A549 (cell line): ENCODE measurements around the gene SERPINE3. TPM values are rescaled to one million over a fixed set of nuclear protein-coding genes. Genes with fewer than 3 reads are reported as not detected.

Source experiments
- ATAC-seq, 2 experiments: fragments of 200-7000 bp in 1 of 2; fragments of >200 bp in 1 of 2; cut with Nextera tagmentation in 1 of 2; cut with Tn5 transposase in 1 of 2; 3 replicates each; pipeline versions ENCODE4 v1.8.0 to v1.9.1; 2018 to 2020; ENCODE audit warnings: mild to moderate bottlenecking in 1 of 2, moderate library complexity in 1 of 2
- CTCF ChIA-PET: fragments of 300-600 bp; sonication (Branson Sonifier 250); formaldehyde crosslinking; extraction: SDS; loops from one replicate; lab custom pipeline; 2021; ENCODE audit warnings: antibody characterized with exemption, inconsistent platforms; lab: Yijun Ruan, JAX
- POLR2A ChIA-PET: fragments of 350-600 bp; formaldehyde crosslinking; extraction: SDS; loops from one replicate; lab custom pipeline; 2021; ENCODE audit warnings: antibody characterized with exemption, inconsistent platforms; lab: Yijun Ruan, JAX
- DNase-seq, 2 experiments: peaks; one replicate each; pipeline versions ENCODE4 v3.0.0 to v3.0.0-alpha.2; 2011 to 2016; ENCODE audit warnings: low read depth in 1 of 2, low spot score in 1 of 2
- FAIRE-seq: peaks from 2 replicates; lab custom pipeline; 2011; peaks lifted over from hg19 to GRCh38; lab: Jason Lieb, UNC
- H3K27ac ChIP-seq, 2 experiments: fragments of >200 bp; sonication (Bioruptor Twin); formaldehyde crosslinking; 3 replicates each; pipeline ENCODE4 v1.5.1; 2016 to 2017
- H3K4me1 ChIP-seq: fragments of >200 bp; sonication (Bioruptor Twin); formaldehyde crosslinking; 3 replicates; pipeline ENCODE4 v1.6.1; 2016
- H3K4me2 ChIP-seq: fragments of >200 bp; sonication (Bioruptor Twin); formaldehyde crosslinking; 3 replicates; pipeline ENCODE4 v1.6.1; 2016
- H3K4me3 ChIP-seq: fragments of >200 bp; sonication (Bioruptor Twin); formaldehyde crosslinking; 3 replicates; pipeline ENCODE4 v1.5.1; 2016
- H3K9me3 ChIP-seq: fragments of >200 bp; sonication (Bioruptor Twin); formaldehyde crosslinking; 3 replicates; pipeline ENCODE4 v1.6.1; 2016
- CBX2 ChIP-seq: fragments of 200-600 bp; sonication (generic); IDR thresholded peaks from 2 replicates; pipeline ENCODE4 v1.6.1; 2016; ENCODE audit warnings: low read depth, mild to moderate bottlenecking, borderline replicate concordance
- CEBPB ChIP-seq, 2 experiments: fragments of >200 bp in 1 of 2; sonication (Bioruptor Twin) in 1 of 2; formaldehyde crosslinking in 1 of 2; IDR thresholded peaks; 2 replicates each; pipeline ENCODE4 v1.6.1; 2012 to 2016
- E2F6 ChIP-seq: IDR thresholded peaks from 2 replicates; pipeline ENCODE4 v1.6.1; 2012; ENCODE audit warnings: low read depth, borderline replicate concordance
- EHF ChIP-seq: fragments of 250-450 bp; sonication (Bioruptor Pico); IDR thresholded peaks from 2 replicates; pipeline ENCODE4 v1.5.0; 2020; ENCODE audit warnings: mild to moderate bottlenecking
- EHMT2 ChIP-seq: fragments of 200-600 bp; sonication (generic); IDR thresholded peaks from 2 replicates; pipeline ENCODE4 v1.6.1; 2016; ENCODE audit warnings: antibody characterized with exemption, low read depth, mild to moderate bottlenecking, moderate library complexity
- EP300 ChIP-seq, 2 experiments: fragments of >200 bp; sonication (Bioruptor Twin); formaldehyde crosslinking; IDR thresholded peaks; 2 replicates in 1 of 2; 3 replicates in 1 of 2; pipeline ENCODE4 v1.6.1; 2016 to 2017
- FOSL2 ChIP-seq, 2 experiments: fragments of 450-650 bp in 1 of 2; fragments of >200 bp in 1 of 2; sonication (Bioruptor Twin) in 1 of 2; formaldehyde crosslinking; IDR thresholded peaks; 2 replicates each; pipeline versions ENCODE4 v1.5.0 to v1.6.1; 2016 to 2020; ENCODE audit warnings: mild to moderate bottlenecking in 1 of 2, moderate library complexity in 1 of 2
- KDM1A ChIP-seq: fragments of 200-600 bp; sonication (generic); IDR thresholded peaks from 2 replicates; pipeline ENCODE4 v1.6.1; 2016; ENCODE audit warnings: low read depth, mild to moderate bottlenecking
- MAFK ChIP-seq: fragments of 450-650 bp; IDR thresholded peaks from 2 replicates; pipeline ENCODE4 v1.6.1; 2014; ENCODE audit not compliant: partially characterized antibody
- NPAS2 ChIP-seq: fragments of 250-450 bp; sonication (Bioruptor Pico); IDR thresholded peaks from 2 replicates; pipeline ENCODE4 v1.8.0; 2022; ENCODE audit warnings: mild to moderate bottlenecking, moderate library complexity, borderline replicate concordance
- PBX3 ChIP-seq: IDR thresholded peaks from 2 replicates; pipeline ENCODE4 v1.6.1; 2012
- PHF8 ChIP-seq: fragments of 200-600 bp; sonication (generic); IDR thresholded peaks from 2 replicates; pipeline ENCODE4 v1.6.1; 2016; ENCODE audit warnings: low read depth, mild to moderate bottlenecking, antibody characterized with exemption, moderate library complexity, borderline replicate concordance
- RAD21 ChIP-seq, 2 experiments: fragments of >200 bp in 1 of 2; sonication (Bioruptor Twin) in 1 of 2; formaldehyde crosslinking in 1 of 2; IDR thresholded peaks in 1 of 2; conservative IDR thresholded peaks in 1 of 2; 2 replicates in 1 of 2; 3 replicates in 1 of 2; pipeline ENCODE4 v1.6.1; 2012 to 2018; ENCODE audit warnings: inconsistent platforms in 1 of 2
- REST ChIP-seq: fragments of 200-600 bp; sonication (generic); IDR thresholded peaks from 2 replicates; pipeline ENCODE4 v1.6.1; 2016; ENCODE audit warnings: antibody characterized with exemption, mild to moderate bottlenecking, moderate library complexity
- RFX5 ChIP-seq: fragments of 450-650 bp; IDR thresholded peaks from 2 replicates; pipeline ENCODE4 v1.7.1; 2014; ENCODE audit warnings: antibody characterized with exemption, mild to moderate bottlenecking, moderate library complexity
- RNF2 ChIP-seq: fragments of 200-600 bp; sonication (generic); IDR thresholded peaks from 2 replicates; pipeline ENCODE4 v1.6.1; 2016; ENCODE audit warnings: low read depth, mild to moderate bottlenecking, antibody characterized with exemption, moderate library complexity, borderline replicate concordance
- TFCP2L1 ChIP-seq: fragments of 250-450 bp; sonication (Bioruptor Pico); IDR thresholded peaks from 2 replicates; pipeline ENCODE4 v1.5.0; 2021; ENCODE audit warnings: mild to moderate bottlenecking
- USF2 ChIP-seq: fragments of 450-650 bp; IDR thresholded peaks from 2 replicates; pipeline ENCODE4 v1.6.1; 2014; ENCODE audit warnings: antibody characterized with exemption
- WGBS: methylation state at CpG from one replicate; pipeline ENCODE4 v1.1.6; 2017; ENCODE audit errors: missing lambda C conversion rate; 5-methylcytosine and 5-hydroxymethylcytosine counted together
- polyA plus RNA-seq, 4 experiments: library from polyadenylated mRNA; depleted of rRNA in 3 of 4; stranded (reverse); fragments of >200 nt; fragmentation: RNase III in 1 of 4; extraction: RNeasy Plus Mini Kit Qiagen cat#74134 plus additional on column Dnase treatment in 1 of 4; gene quantifications; 2 replicates in 3 of 4; 3 replicates in 1 of 4; pipeline ENCODE4 v1.2.3, GENCODE V29; 2011 to 2017

The SERPINE3 gene
- polyA plus RNA-seq, 2 of the 4 experiments (the other 2 are of a cell fraction) = 0.09 TPM; not detected in 1

GRCh38 chr13:51371768-51372399 is 32.4 kb downstream of the SERPINE3 start:
- no peak for FAIRE-seq
- Histone ChIP-seq H3K9me3 (no peaks in the 10 kb centered on the region), H3K4me3 (no peak overlapping the region), H3K4me1 (no peaks in the 10 kb centered on the region), H3K4me2 (no peak overlapping the region), H3K27ac (no peak overlapping the region)
- no peak for ATAC-seq
- 91% methylated on average over 6 of the region's 6 CpGs for WGBS
- CTCF ChIA-PET = no interaction called here
- no peak for DNase-seq
- no peak for TF ChIP-seq USF2
- no peak for TF ChIP-seq REST
- no peak for TF ChIP-seq NPAS2 (CRISPR knock-in tag)
- TF ChIP-seq MAFK = peak; percentile 66
- POLR2A ChIA-PET = no interaction called here

- no peak for ATAC-seq
- 85% methylated on average over 2 of the region's 2 CpGs for WGBS
- H3K4me1 ChIP-seq = no peaks in the 10 kb centered on the region
- POLR2A ChIA-PET = no interaction called here
- TF ChIP-seq RFX5 = no peak
- TF ChIP-seq, all 56 proteins: peak for 0
- no peak overlapping the region for H3K27ac ChIP-seq
- FAIRE-seq = no peak
- no peak for DNase-seq
- no peak overlapping the region for H3K4me3 ChIP-seq
- CTCF ChIA-PET = no interaction called here
- H3K4me2 ChIP-seq = no peak overlapping the region
- H3K9me3 ChIP-seq = no peaks in the 10 kb centered on the region
Measured at GRCh38 chr13:51373451-51373850, 34.0 kb downstream of the SERPINE3 start.

GRCh38 chr13:51380269-51380668 is 40.8 kb downstream of the SERPINE3 start:
- POLR2A ChIA-PET = no interaction called here
- DNase-seq = no peak

GRCh38 chr13:51385114-51385513 is 45.6 kb downstream of the SERPINE3 start:
- DNase-seq = no peak
- H3K27ac ChIP-seq = no peak overlapping the region
- whole genome bisulfite sequencing = 88% methylated on average over 2 of the region's 2 CpGs
- H3K4me1 ChIP-seq = 0 out of 3 replicates have a peak, but pooled peaks cover 3% of the 10 kb centered on the region
- CTCF ChIA-PET = no interaction called here
- no peak for FAIRE-seq
- no peaks in the 10 kb centered on the region for H3K9me3 ChIP-seq
- H3K4me3 ChIP-seq = no peak overlapping the region
- POLR2A ChIA-PET = no interaction called here
- no peak for ATAC-seq
- no peak overlapping the region for H3K4me2 ChIP-seq
- TF ChIP-seq EP300 (IDR thresholded peaks at IDR 0.05) = no peak
- no peak for TF ChIP-seq CEBPB (IDR thresholded peaks at IDR 0.05)
- no peak for TF ChIP-seq CBX2
- no peak for TF ChIP-seq PHF8
- no peak for TF ChIP-seq EHMT2
- no peak for TF ChIP-seq RAD21 (conservative IDR thresholded peaks at IDR 0.05 in 1 of 2, IDR thresholded peaks at IDR 0.05 in 1 of 2)
- TF ChIP-seq E2F6 = no peak
- no peak for TF ChIP-seq TFCP2L1

More at GRCh38 chr13:51380269-51380668, 40.8 kb downstream of the SERPINE3 start:
- Histone ChIP-seq H3K4me1 (0 out of 3 replicates have a peak, but pooled peaks cover 3% of the 10 kb centered on the region), H3K4me3 (no peak overlapping the region), H3K27ac (no peak overlapping the region), H3K4me2 (no peak overlapping the region), H3K9me3 (no peaks in the 10 kb centered on the region)
- no peak for FAIRE-seq
- CTCF ChIA-PET = interaction anchor here (1.3 kb wide), 1 partner anchor 94 kb away, joined by 3 read pairs; no protein-coding TSS in a partner anchor
- ATAC-seq = no peak
- 70% methylated on average over 4 of the region's 4 CpGs for WGBS
- TF ChIP-seq RNF2 (no peak), KDM1A (no peak), EHF (no peak), RFX5 (no peak), EHMT2 (no peak), PBX3 (no peak), FOSL2 (IDR thresholded peaks at IDR 0.05) (no peak), FOSL2 (CRISPR knock-in tag; IDR thresholded peaks at IDR 0.05) (no peak)
